ENCODE data around the gene TM4SF5. TPM values are rescaled to one million over a fixed set of nuclear protein-coding genes. Genes with fewer than 3 reads are reported as not detected.
A peak's percentile ranks its signal among the peaks of the same experiment; 100 is the strongest.

TM4SF5 gene
- total RNA-seq, 4 donors from 2014 or later: not detected

- no peak for DNase-seq (ENCODE audit: low spot score in 2 of 2)
- no peak for TF ChIP-seq EP300 (IDR thresholded peaks at IDR 0.05)
- TF ChIP-seq POLR2AphosphoS5 (IDR thresholded peaks at IDR 0.05): no peak
- TF ChIP-seq POLR2A (IDR thresholded peaks at IDR 0.05): no peak
- TF ChIP-seq, protein P1, sequence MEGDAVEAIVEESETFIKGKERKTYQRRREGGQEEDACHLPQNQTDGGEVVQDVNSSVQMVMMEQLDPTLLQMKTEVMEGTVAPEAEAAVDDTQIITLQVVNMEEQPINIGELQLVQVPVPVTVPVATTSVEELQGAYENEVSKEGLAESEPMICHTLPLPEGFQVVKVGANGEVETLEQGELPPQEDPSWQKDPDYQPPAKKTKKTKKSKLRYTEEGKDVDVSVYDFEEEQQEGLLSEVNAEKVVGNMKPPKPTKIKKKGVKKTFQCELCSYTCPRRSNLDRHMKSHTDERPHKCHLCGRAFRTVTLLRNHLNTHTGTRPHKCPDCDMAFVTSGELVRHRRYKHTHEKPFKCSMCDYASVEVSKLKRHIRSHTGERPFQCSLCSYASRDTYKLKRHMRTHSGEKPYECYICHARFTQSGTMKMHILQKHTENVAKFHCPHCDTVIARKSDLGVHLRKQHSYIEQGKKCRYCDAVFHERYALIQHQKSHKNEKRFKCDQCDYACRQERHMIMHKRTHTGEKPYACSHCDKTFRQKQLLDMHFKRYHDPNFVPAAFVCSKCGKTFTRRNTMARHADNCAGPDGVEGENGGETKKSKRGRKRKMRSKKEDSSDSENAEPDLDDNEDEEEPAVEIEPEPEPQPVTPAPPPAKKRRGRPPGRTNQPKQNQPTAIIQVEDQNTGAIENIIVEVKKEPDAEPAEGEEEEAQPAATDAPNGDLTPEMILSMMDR (IDR thresholded peaks at IDR 0.05): no peak
- H3K4me3 ChIP-seq: peak overlapping the region; percentile 90
- H3K27ac ChIP-seq: peak overlapping the region; percentile 46
- peaks cover 7% of the 10 kb centered on the region for H3K27me3 ChIP-seq
- 17% methylated on average over 10 of the region's 13 CpGs for WGBS
- H3K36me3 ChIP-seq: no peaks in the 10 kb centered on the region
- H3K4me1 ChIP-seq: peaks cover 21% of the 10 kb centered on the region
- no peaks in the 10 kb centered on the region for H3K9me3 ChIP-seq
Measured at GRCh38 chr17:4740025-4740351, 31.7 kb upstream of the TM4SF5 start.

DNA sequence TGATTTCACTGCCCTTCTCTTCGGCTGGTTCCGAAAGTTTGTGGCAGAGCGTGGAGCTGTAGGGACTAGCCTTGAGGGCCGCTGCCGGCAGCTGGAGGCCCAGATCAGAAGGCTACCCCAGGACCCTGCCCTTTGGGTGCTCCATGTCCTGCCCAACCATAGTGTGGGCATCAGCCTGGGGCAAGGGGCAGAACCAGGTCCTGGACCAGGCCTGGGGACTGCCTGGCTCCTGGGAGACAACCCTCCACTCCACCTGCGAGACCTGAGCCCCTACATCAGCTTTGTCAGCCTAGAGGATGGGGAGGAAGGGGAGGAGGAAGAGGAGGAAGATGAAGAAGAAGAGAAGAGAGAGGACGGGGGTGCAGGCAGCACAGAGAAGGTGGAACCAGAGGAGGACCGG lies 31.1 kb upstream of the TM4SF5 start:
- H3K36me3 ChIP-seq: no peaks in the 10 kb centered on the region
- peaks cover 12% of the 10 kb centered on the region for H3K27me3 ChIP-seq
- H3K9me3 ChIP-seq: no peaks in the 10 kb centered on the region
- H3K4me1 ChIP-seq: peaks cover 27% of the 10 kb centered on the region
- TF ChIP-seq, protein P1 (IDR thresholded peaks at IDR 0.05): no peak
- TF ChIP-seq EP300 (IDR thresholded peaks at IDR 0.05) (no peak), POLR2A (IDR thresholded peaks at IDR 0.05) (no peak), POLR2AphosphoS5 (IDR thresholded peaks at IDR 0.05) (no peak)
- no peak overlapping the region for H3K27ac ChIP-seq
- H3K4me3 ChIP-seq: peak overlapping the region; percentile 90
- WGBS: 95% methylated on average over 8 of the region's 8 CpGs
- no peak for DNase-seq (ENCODE audit: low spot score in 2 of 2)

DNA sequence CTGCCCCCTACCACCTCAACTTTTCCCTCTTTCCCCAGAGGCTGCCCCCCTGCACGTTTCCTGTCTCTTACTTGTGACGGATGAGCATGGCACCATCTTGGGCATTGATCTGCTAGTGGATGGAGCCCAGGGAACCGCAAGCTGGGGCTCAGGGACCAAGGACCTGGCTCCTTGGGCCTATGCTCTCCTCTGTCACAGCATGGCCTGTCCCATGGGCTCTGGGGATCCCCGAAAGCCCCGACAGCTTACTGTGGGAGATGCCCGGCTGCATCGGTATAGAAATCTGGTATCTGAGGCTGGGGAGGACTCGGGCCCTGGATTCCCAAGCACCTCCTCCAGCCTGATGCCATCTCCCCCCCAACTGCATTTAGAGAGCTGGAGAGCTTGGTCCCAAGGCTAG lies 30.1 kb upstream of the TM4SF5 start:
- H3K9me3 ChIP-seq: no peaks in the 10 kb centered on the region
- no peak overlapping the region for H3K4me3 ChIP-seq
- no peak for DNase-seq (ENCODE audit: low spot score in 2 of 2)
- H3K27ac ChIP-seq: no peak overlapping the region
- H3K36me3 ChIP-seq: no peaks in the 10 kb centered on the region
- H3K4me1 ChIP-seq: peaks cover 28% of the 10 kb centered on the region
- WGBS: 91% methylated on average over 8 of the region's 8 CpGs
- TF ChIP-seq POLR2A (IDR thresholded peaks at IDR 0.05) (no peak), POLR2AphosphoS5 (IDR thresholded peaks at IDR 0.05) (no peak), EP300 (IDR thresholded peaks at IDR 0.05) (no peak)
- TF ChIP-seq, protein P1 (IDR thresholded peaks at IDR 0.05): no peak
- peaks cover 14% of the 10 kb centered on the region for H3K27me3 ChIP-seq

GRCh38 chr17:4742133-4742532 lies 29.6 kb upstream of the TM4SF5 start:
- H3K4me3 ChIP-seq: no peak overlapping the region
- WGBS: 64% methylated on average over 9 of the region's 9 CpGs
- H3K9me3 ChIP-seq: no peaks in the 10 kb centered on the region
- TF ChIP-seq EP300 (IDR thresholded peaks at IDR 0.05) (no peak), POLR2A (IDR thresholded peaks at IDR 0.05) (no peak), POLR2AphosphoS5 (IDR thresholded peaks at IDR 0.05) (no peak)
- TF ChIP-seq, protein P1 (IDR thresholded peaks at IDR 0.05): no peak
- no peaks in the 10 kb centered on the region for H3K36me3 ChIP-seq
- peaks cover 14% of the 10 kb centered on the region for H3K27me3 ChIP-seq
- H3K27ac ChIP-seq: no peak overlapping the region
- no peak for DNase-seq (ENCODE audit: low spot score in 2 of 2)
- H3K4me1 ChIP-seq: peaks cover 28% of the 10 kb centered on the region

GRCh38 chr17:4742629-4743028 lies 29.1 kb upstream of the TM4SF5 start:
- 74% methylated on average over 9 of the region's 10 CpGs for WGBS
- Histone ChIP-seq H3K4me3 (no peak overlapping the region), H3K36me3 (no peaks in the 10 kb centered on the region), H3K27me3 (peaks cover 14% of the 10 kb centered on the region), H3K9me3 (no peaks in the 10 kb centered on the region), H3K27ac (no peak overlapping the region), H3K4me1 (peaks cover 28% of the 10 kb centered on the region)
- DNase-seq (ENCODE audit: low spot score in 2 of 2): no peak
- no peak for TF ChIP-seq EP300 (IDR thresholded peaks at IDR 0.05)
- TF ChIP-seq POLR2AphosphoS5 (IDR thresholded peaks at IDR 0.05): no peak
- TF ChIP-seq, protein P1 (IDR thresholded peaks at IDR 0.05): no peak
- no peak for TF ChIP-seq POLR2A (IDR thresholded peaks at IDR 0.05)

Data from suprapubic skin (tissue), 4 donors.